ENCODE measurements around the gene POU2F2. TPM values are rescaled to one million over a fixed set of nuclear protein-coding genes. Genes with fewer than 3 reads are reported as not detected.
"Not testable (repeated sequence)": the region's sequence is repeated elsewhere in the genome, so short reads cannot be mapped to it uniquely, and the experiment has no call there.

The POU2F2 gene
- total RNA-seq, 1 donor from 2014 or later, result 4.3 TPM

- DNase-seq (ENCODE audit: low spot score), result no peak
Observed at GRCh38 chr19:42062381-42062780, 69.9 kb downstream of the POU2F2 start.

GRCh38 chr19:42060117-42060516 is 72.1 kb downstream of the POU2F2 start:
- DNase-seq (ENCODE audit: low spot score), result no peak

DNA sequence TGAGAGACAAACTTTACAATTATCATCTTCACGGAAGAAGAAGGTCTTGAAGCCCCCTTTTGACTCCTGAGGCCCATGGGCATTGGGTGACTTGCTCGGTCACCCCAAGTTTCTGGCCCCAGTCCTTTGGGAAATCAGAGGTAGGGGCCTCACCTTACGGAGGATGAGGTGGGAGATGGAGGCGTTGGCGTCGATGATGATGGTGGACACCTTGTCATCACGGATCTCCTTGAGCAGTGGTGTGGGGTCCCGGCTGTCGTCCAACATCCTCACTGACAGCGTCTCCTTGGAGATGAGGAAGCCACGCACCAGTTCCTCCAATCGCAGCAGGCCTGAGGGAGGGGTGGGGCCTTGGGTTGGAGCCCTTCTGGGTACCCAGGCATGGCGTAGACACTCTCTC is 73.0 kb downstream of the POU2F2 start:
- no peak for DNase-seq (ENCODE audit: low spot score)

GRCh38 chr19:42057846-42058245 is 74.4 kb downstream of the POU2F2 start:
- no peak for DNase-seq (ENCODE audit: low spot score)

GRCh38 chr19:42054205-42054604 is 78.0 kb downstream of the POU2F2 start:
- DNase-seq (ENCODE audit: low spot score), result no peak

GRCh38 chr19:42053037-42053935 is 79.0 kb downstream of the POU2F2 start:
- DNase-seq (ENCODE audit: low spot score), result no peak

DNA sequence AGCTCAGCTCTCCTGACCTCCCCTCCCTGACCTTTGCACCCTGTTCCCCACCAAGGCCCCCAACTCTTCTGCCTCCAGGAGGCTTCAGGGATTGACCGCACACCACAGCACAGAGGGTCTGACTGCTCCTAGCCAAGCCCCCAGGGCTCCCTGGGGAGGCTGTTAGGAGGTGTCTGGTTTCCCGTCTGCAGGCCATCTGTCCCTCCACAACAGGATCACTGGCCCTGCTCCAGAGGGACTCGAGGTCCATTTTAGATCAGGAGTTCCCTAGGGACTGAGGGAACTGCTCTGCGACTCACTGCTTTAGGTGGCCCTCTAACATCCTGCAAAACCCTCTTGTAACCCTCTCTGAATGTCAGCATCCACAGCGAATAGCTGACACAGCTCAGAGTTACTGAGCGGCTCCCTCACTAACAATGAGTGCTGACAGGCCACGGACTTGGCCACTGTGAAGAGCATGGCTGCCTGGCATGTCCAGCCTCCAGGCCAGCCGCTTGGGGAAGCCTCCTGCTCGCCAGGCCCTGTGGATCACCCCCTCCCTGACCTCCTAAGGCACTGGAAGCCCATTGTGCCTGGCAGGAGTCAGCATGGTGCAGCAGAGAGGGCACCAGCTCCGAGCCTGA is 79.9 kb downstream of the POU2F2 start:
- no peak for DNase-seq (ENCODE audit: low spot score)

DNA sequence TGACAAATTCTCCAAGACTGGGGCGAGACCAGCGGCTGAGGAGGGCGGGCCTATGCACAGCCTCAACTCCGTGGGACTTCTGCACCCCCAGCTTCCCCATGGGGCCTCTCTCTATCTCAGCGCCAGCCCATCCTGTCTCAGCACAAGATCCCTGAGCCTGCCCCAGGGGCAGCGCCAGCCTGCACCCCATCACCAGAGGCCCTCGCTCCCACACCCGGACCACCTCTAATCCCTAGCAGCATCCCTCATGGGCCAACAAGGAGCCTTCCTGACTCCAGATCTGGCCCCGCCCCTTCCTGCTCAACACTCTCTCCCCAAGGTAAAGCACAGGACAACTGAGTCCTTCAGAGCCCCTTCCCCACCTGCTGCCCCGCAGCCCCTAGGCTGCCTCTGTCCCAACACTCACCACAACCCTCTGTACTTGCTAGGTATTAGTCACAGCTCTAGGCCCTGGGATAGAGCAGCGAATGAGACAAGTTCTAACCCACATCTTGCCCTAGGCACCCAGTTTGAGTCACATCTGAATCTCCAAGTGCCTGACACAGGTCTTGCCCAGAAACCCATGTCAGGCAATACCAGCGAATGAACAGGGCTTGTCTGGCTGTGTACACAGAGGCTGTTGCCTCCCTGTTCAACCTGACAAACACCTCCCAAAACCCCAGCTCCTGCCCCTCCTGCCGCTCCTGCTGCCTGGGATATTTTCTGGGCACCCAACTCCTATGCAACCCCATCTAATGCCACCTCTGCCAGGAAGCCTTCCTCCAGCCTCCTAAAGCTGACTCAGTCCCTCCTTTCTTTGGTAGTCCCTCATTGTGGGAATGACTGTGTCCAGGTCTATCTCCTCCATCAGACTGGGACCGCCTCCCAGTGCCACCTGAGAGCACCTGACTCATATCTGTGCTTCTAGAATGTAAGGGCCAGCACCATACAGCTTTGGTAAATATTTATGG is 80.8 kb downstream of the POU2F2 start:
- no peak for DNase-seq (ENCODE audit: low spot score)

GRCh38 chr19:42048992-42049391 is 83.3 kb downstream of the POU2F2 start:
- DNase-seq (ENCODE audit: low spot score), result no peak

- DNase-seq (ENCODE audit: low spot score), result no peak
Observed at GRCh38 chr19:42045575-42045974, 86.7 kb downstream of the POU2F2 start.

DNA sequence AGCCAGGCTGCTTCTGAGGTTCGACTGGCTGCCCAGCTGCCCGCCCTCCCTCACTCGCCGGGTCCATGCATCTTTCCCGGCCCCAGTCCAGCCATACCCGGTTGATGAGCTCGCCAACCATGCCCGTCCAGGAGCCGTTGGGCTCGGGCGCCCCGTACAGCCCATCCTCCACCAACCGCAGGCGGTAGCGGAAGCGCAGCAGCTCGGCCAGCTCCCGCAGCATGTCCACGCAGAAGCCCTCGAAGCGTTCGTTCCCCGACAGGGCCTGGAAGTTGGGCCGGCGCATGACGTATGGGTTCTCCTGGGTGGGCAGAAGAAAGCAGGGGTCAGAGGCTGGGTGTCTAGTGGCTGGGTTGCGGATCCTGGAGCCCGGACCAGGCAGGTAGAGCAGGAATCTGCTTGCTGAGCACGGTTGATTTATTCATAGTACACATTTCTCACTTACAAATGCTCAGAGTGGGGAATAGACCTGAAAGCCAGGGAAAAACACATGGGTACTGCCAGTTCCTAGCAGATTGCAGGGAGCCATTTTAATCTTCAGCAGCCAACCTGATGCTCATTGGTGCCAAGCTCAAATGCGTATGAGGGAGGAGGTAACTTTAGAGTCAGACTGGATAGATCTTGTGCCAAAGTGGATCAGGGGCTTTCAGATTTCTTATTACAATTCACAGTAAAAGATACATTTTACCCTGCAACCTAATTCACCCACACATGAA is 89.6 kb downstream of the POU2F2 start:
- no peak for DNase-seq (ENCODE audit: low spot score)

- not testable (repeated sequence) for DNase-seq (ENCODE audit: low spot score)
Observed at GRCh38 chr19:42040491-42040890, 91.8 kb downstream of the POU2F2 start.

DNA sequence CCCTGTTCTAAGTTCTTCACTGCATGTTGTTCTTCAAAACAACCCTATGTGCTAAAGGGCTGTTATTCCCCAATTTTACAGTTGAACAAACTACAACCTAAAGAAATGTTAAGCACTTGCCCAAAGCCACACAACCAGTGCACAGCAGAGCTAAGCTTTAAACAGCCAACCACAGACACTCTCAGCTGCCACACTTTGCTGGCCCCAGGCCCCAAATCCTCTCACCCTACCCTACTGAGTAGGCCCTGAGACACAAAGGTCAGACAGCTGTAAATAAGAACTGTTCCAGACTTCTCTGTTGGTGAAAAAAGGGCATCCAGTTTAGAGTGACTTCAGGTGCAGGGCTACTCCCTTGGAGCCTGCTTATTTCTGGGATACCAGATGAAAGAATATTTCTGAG is 92.2 kb downstream of the POU2F2 start:
- DNase-seq (ENCODE audit: low spot score), result no peak

- DNase-seq (ENCODE audit: low spot score), result no peak
Observed at GRCh38 chr19:42038666-42039065, 93.6 kb downstream of the POU2F2 start.

- no peak for DNase-seq (ENCODE audit: low spot score)
Observed at GRCh38 chr19:42037649-42038048, 94.6 kb downstream of the POU2F2 start.

Other genes starting within 250 kb of the POU2F2 start
- 115 TPM for gene ARHGEF1, start 249.3 kb downstream of the POU2F2 start, total RNA-seq
- 3.4 TPM for gene ERFL, start 204.0 kb downstream of the POU2F2 start, total RNA-seq
- 188 TPM for gene RABAC1, start 173.1 kb downstream of the POU2F2 start, total RNA-seq
- gene ATP1A3, start 138.2 kb downstream of the POU2F2 start, total RNA-seq, result 0.60 TPM
- gene GRIK5, start 62.2 kb downstream of the POU2F2 start, total RNA-seq, result 9.8 TPM
- 17.1 TPM for gene ZNF574, start 56.3 kb downstream of the POU2F2 start, total RNA-seq
- gene DEDD2, start 85.2 kb upstream of the POU2F2 start, total RNA-seq, result 35.0 TPM
- 12.1 TPM for gene ZNF526, start 87.9 kb upstream of the POU2F2 start, total RNA-seq
- gene GSK3A, start 110.2 kb upstream of the POU2F2 start, total RNA-seq, result 49.8 TPM
- 68.3 TPM for gene ERF, start 122.7 kb upstream of the POU2F2 start, total RNA-seq
- gene CIC, start 136.8 kb upstream of the POU2F2 start, total RNA-seq, result 93.4 TPM
- gene PRR19, start 169.7 kb upstream of the POU2F2 start, total RNA-seq, result 0.75 TPM
- gene PAFAH1B3, start 170.2 kb upstream of the POU2F2 start, total RNA-seq, result 28.6 TPM
- 0.63 TPM for gene TMEM145, start 180.9 kb upstream of the POU2F2 start, total RNA-seq
- 32.8 TPM for gene MEGF8, start 193.2 kb upstream of the POU2F2 start, total RNA-seq

Measured in mucosa of gallbladder (tissue), 1 donor.